ENCODE measurements around the gene VARS2. TPM values are rescaled to one million over a fixed set of nuclear protein-coding genes. Genes with fewer than 3 reads are reported as not detected.
"Not testable (repeated sequence)": the region's sequence is repeated elsewhere in the genome, so short reads cannot be mapped to it uniquely, and the experiment has no call there.

The VARS2 gene
- total RNA-seq: 10 to 100 TPM; 33.6 to 37.0 TPM

- ChIA-PET POLR2A (interaction anchor here (0.6 to 2.2 kb wide), 15 partner anchors 9 to 581 kb away, joined by 3 to 10 read pairs (median 4); partner anchors contain the start of genes FLOT1 and MRPS18B), CTCF (interaction anchor here (0.6 to 4.6 kb wide), 28 partner anchors 10 to 296 kb away, joined by 3 to 70 read pairs (median 4); partner anchors contain the start of genes MRPS18B and PPP1R10)
- Mint-ChIP-seq H3K27ac (peak within 1 kb of the TSS; percentile 83), H3K36me3 (ENCODE audit: low read depth) (peaks cover 28% of the 10 kb centered on the region), H3K4me3 (peak within 1 kb of the TSS; percentile 87), H3K9me3 (no peaks in the 10 kb centered on the region), H3K4me1 (peaks cover 29% of the 10 kb centered on the region), H3K27me3 (no peaks in the 10 kb centered on the region)
- peak; percentile 90 for DNase-seq
These were observed at the start of gene VARS2 for GRCh38 chr6:30914076-30914853. Gene VARS2, plus strand, starts transcription at chr6:30914238. Its CDS starts 599 bp downstream, at chr6:30914837.

GRCh38 chr6:30864325-30864724 is 49.7 kb upstream of the VARS2 start:
- ChIA-PET CTCF (no interaction called here), POLR2A (no interaction called here)
- no peak for DNase-seq
- no peaks in the 10 kb centered on the region for H3K4me1 Mint-ChIP-seq
- H3K9me3 Mint-ChIP-seq: peaks cover 6% of the 10 kb centered on the region
- H3K4me3 Mint-ChIP-seq: no peak overlapping the region
- H3K27ac Mint-ChIP-seq: no peak overlapping the region
- peaks cover 4% of the 10 kb centered on the region for H3K27me3 Mint-ChIP-seq
- peaks cover 7% of the 10 kb centered on the region for H3K36me3 Mint-ChIP-seq (ENCODE audit: low read depth)

- H3K4me3 Mint-ChIP-seq, POLR2A ChIA-PET, DNase-seq, H3K27me3 Mint-ChIP-seq, H3K27ac Mint-ChIP-seq: not testable (repeated sequence)
- Mint-ChIP-seq H3K4me1 (peaks cover 13% of the 10 kb centered on the region), H3K9me3 (peaks cover 22% of the 10 kb centered on the region), H3K36me3 (ENCODE audit: low read depth) (peaks cover 10% of the 10 kb centered on the region)
- CTCF ChIA-PET: interaction anchor here (0.7 kb wide), 1 partner anchor 27 kb away, joined by 4 read pairs; no protein-coding TSS in a partner anchor
These were observed 44.7 kb upstream of the VARS2 start for GRCh38 chr6:30869241-30869749.

- Mint-ChIP-seq H3K9me3 (peaks cover 22% of the 10 kb centered on the region), H3K27ac (no peak overlapping the region), H3K27me3 (no peaks in the 10 kb centered on the region), H3K4me1 (peaks cover 13% of the 10 kb centered on the region), H3K4me3 (no peak overlapping the region), H3K36me3 (ENCODE audit: low read depth) (peaks cover 10% of the 10 kb centered on the region)
- ChIA-PET POLR2A (no interaction called here), CTCF (no interaction called here)
- no peak for DNase-seq
These were observed 43.5 kb upstream of the VARS2 start for GRCh38 chr6:30870546-30870945.

GRCh38 chr6:30871592-30872183 is 42.4 kb upstream of the VARS2 start:
- no peak for DNase-seq
- H3K4me3 Mint-ChIP-seq: no peak overlapping the region
- H3K27me3 Mint-ChIP-seq: no peaks in the 10 kb centered on the region
- H3K27ac Mint-ChIP-seq: no peak overlapping the region
- ChIA-PET CTCF (no interaction called here), POLR2A (no interaction called here)
- peaks cover 22% of the 10 kb centered on the region for H3K9me3 Mint-ChIP-seq
- H3K4me1 Mint-ChIP-seq: peaks cover 16% of the 10 kb centered on the region
- peaks cover 10% of the 10 kb centered on the region for H3K36me3 Mint-ChIP-seq (ENCODE audit: low read depth)

GRCh38 chr6:30873137-30873640 is 40.8 kb upstream of the VARS2 start:
- peaks cover 10% of the 10 kb centered on the region for H3K36me3 Mint-ChIP-seq (ENCODE audit: low read depth)
- H3K4me3 Mint-ChIP-seq: no peak overlapping the region
- CTCF ChIA-PET: no interaction called here
- no peak for DNase-seq
- H3K9me3 Mint-ChIP-seq: peaks cover 22% of the 10 kb centered on the region
- H3K27me3 Mint-ChIP-seq: no peaks in the 10 kb centered on the region
- H3K4me1 Mint-ChIP-seq: peaks cover 24% of the 10 kb centered on the region
- H3K27ac Mint-ChIP-seq: no peak overlapping the region
- POLR2A ChIA-PET: no interaction called here

GRCh38 chr6:30873795-30874194 is 40.2 kb upstream of the VARS2 start:
- DNase-seq, H3K4me3 Mint-ChIP-seq, CTCF ChIA-PET, H3K27ac Mint-ChIP-seq, POLR2A ChIA-PET, H3K27me3 Mint-ChIP-seq: not testable (repeated sequence)
- Mint-ChIP-seq H3K36me3 (ENCODE audit: low read depth) (peaks cover 10% of the 10 kb centered on the region), H3K9me3 (peaks cover 22% of the 10 kb centered on the region), H3K4me1 (peaks cover 24% of the 10 kb centered on the region)

GRCh38 chr6:30875244-30876038 is 38.6 kb upstream of the VARS2 start:
- Mint-ChIP-seq H3K36me3 (ENCODE audit: low read depth) (peaks cover 7% of the 10 kb centered on the region), H3K27me3 (no peaks in the 10 kb centered on the region), H3K4me1 (peaks cover 24% of the 10 kb centered on the region), H3K9me3 (peaks cover 17% of the 10 kb centered on the region), H3K4me3 (no peak overlapping the region), H3K27ac (no peak overlapping the region)
- POLR2A ChIA-PET: interaction anchor here (2.6 kb wide), 1 partner anchor 145 kb away, joined by 5 read pairs; no protein-coding TSS in a partner anchor
- CTCF ChIA-PET: interaction anchor here (4.7 kb wide), 1 partner anchor 47 kb away, joined by 82 read pairs; no protein-coding TSS in a partner anchor
- no peak for DNase-seq

GRCh38 chr6:30876039-30876730 is 37.9 kb upstream of the VARS2 start:
- Mint-ChIP-seq H3K4me1 (peaks cover 18% of the 10 kb centered on the region), H3K9me3 (peaks cover 11% of the 10 kb centered on the region), H3K27me3 (peaks cover under 1% of the 10 kb centered on the region), H3K4me3 (no peak overlapping the region), H3K36me3 (ENCODE audit: low read depth) (peaks cover 7% of the 10 kb centered on the region), H3K27ac (no peak overlapping the region)
- CTCF ChIA-PET: interaction anchor here (0.8 to 4.7 kb wide), 6 partner anchors 8 to 394 kb away, joined by 3 to 82 read pairs (median 4); no protein-coding TSS in a partner anchor
- DNase-seq: no peak
- POLR2A ChIA-PET: interaction anchor here (2.6 kb wide), 2 partner anchors 46 to 145 kb away, joined by 5 to 8 read pairs; no protein-coding TSS in a partner anchor

- peaks cover 2% of the 10 kb centered on the region for H3K36me3 Mint-ChIP-seq (ENCODE audit: low read depth)
- H3K9me3 Mint-ChIP-seq: peaks cover 5% of the 10 kb centered on the region
- ChIA-PET POLR2A (interaction anchor here (2.6 kb wide), 2 partner anchors 48 to 147 kb away, joined by 5 to 8 read pairs; no protein-coding TSS in a partner anchor), CTCF (interaction anchor here (0.5 to 4.7 kb wide), 16 partner anchors 10 to 782 kb away, joined by 3 to 82 read pairs (median 3); partner anchors contain the start of gene VARS2)
- peak; percentile 77 for DNase-seq
- no peak overlapping the region for H3K27ac Mint-ChIP-seq
- peak overlapping the region; percentile 49 for H3K4me3 Mint-ChIP-seq
- H3K4me1 Mint-ChIP-seq: peaks cover 11% of the 10 kb centered on the region
- H3K27me3 Mint-ChIP-seq: peaks cover 8% of the 10 kb centered on the region
These were observed 36.4 kb upstream of the VARS2 start for GRCh38 chr6:30877419-30878262.

- peaks cover 18% of the 10 kb centered on the region for H3K27me3 Mint-ChIP-seq
- no peaks in the 10 kb centered on the region for H3K9me3 Mint-ChIP-seq
- H3K4me1 Mint-ChIP-seq: peaks cover 15% of the 10 kb centered on the region
- CTCF ChIA-PET: interaction anchor here (1.5 to 4.7 kb wide), 4 partner anchors 34 to 58 kb away, joined by 7 to 82 read pairs (median 14); partner anchors contain the start of gene VARS2
- H3K4me3 Mint-ChIP-seq: no peak overlapping the region
- H3K36me3 Mint-ChIP-seq (ENCODE audit: low read depth): no peaks in the 10 kb centered on the region
- H3K27ac Mint-ChIP-seq: no peak overlapping the region
- POLR2A ChIA-PET: no interaction called here
- no peak for DNase-seq
These were observed 34.2 kb upstream of the VARS2 start for GRCh38 chr6:30879684-30880427.
